Gastrocnemius medialis (tissue), 4 donors: ENCODE measurements around the gene IGFL1. TPM values are rescaled to one million over a fixed set of nuclear protein-coding genes. Genes with fewer than 3 reads are reported as not detected.
"Not testable (repeated sequence)": the region's sequence is repeated elsewhere in the genome, so short reads cannot be mapped to it uniquely, and the experiment has no call there.

ENCODE experiments used
- ATAC-seq, 2 donors: fragments of 150-250 bp; one replicate each; pipeline ENCODE4 v1.9.1; 2016
- DNase-seq, 2 donors: peaks; one replicate each; pipeline ENCODE4 v3.0.0-alpha.2; 2019
- H3K27ac ChIP-seq, 4 donors: fragments of 200-600 bp; sonication (generic); 1 replicate in 1 of 4; 2 replicates in 3 of 4; pipeline ENCODE4 v1.5.1; 2016 to 2018; ENCODE audit warnings: mild to moderate bottlenecking in 2 of 4, moderate library complexity in 1 of 4
- H3K27me3 ChIP-seq, 3 donors: fragments of 200-600 bp; sonication (generic) in 2 of 3; 1 replicate in 1 of 3; 2 replicates in 2 of 3; pipeline versions ENCODE4 v1.5.1 to v1.6.0; 2016 to 2019; ENCODE audit warnings: mild to moderate bottlenecking in 1 of 3, moderate library complexity in 1 of 3
- H3K36me3 ChIP-seq, 2 donors: fragments of 200-600 bp; sonication (generic) in 1 of 2; one replicate each; pipeline ENCODE4 v1.5.1; 2017 to 2018
- H3K4me1 ChIP-seq, 2 donors: fragments of 200-600 bp; sonication (generic) in 1 of 2; one replicate each; pipeline ENCODE4 v1.5.1; 2016 to 2017; ENCODE audit warnings: mild to moderate bottlenecking in 2 of 2
- H3K4me3 ChIP-seq, 4 donors: fragments of 200-600 bp; sonication (generic) in 3 of 4; 1 replicate in 1 of 4; 2 replicates in 3 of 4; pipeline ENCODE4 v1.5.1; 2016 to 2019; ENCODE audit warnings: mild to moderate bottlenecking in 2 of 4
- H3K9me3 ChIP-seq, 3 donors: fragments of 200-600 bp; sonication (generic) in 2 of 3; 1 replicate in 1 of 3; 2 replicates in 2 of 3; pipeline ENCODE4 v1.5.1; 2016 to 2019
- CTCF ChIP-seq, 5 experiments: fragments of 450-650 bp in 3 of 5; fragments of 200-600 bp in 2 of 5; sonication (generic) in 2 of 5; IDR thresholded peaks in 4 of 5; conservative IDR thresholded peaks in 1 of 5; 1 replicate in 4 of 5; 2 replicates in 1 of 5; pipeline ENCODE4 v1.5.1; 2016 to 2019; ENCODE audit warnings: antibody characterized with exemption in 5 of 5, mild to moderate bottlenecking in 3 of 5, moderate library complexity in 3 of 5
- POLR2A ChIP-seq, 2 donors: fragments of 450-650 bp; IDR thresholded peaks; one replicate each; pipeline ENCODE4 v1.6.1; 2017; ENCODE audit warnings: antibody characterized with exemption in 2 of 2, mild to moderate bottlenecking in 2 of 2, moderate library complexity in 2 of 2
- in situ Hi-C, 4 donors: fragments of 200-750 bp; cut with MboI; loops; one replicate each; pipeline versions ENCODE4 v1.15.0 to v1.8.0; 2017; ENCODE audit warnings: low sequenced_read_pairs in 4 of 4
- intact Hi-C: fragments of 100-400 bp; cut with DNase I; formaldehyde crosslinking; loops from one replicate; pipeline ENCODE4 v1.15.1; 2023; ENCODE audit warnings: low total_unique reads
- total RNA-seq, 4 donors: library from RNA; depleted of rRNA; stranded (reverse); fragments of >200 nt; gene quantifications; one replicate each; pipeline versions ENCODE4 v1.1.0 to v1.2.3, GENCODE V29; 2016

The IGFL1 gene
- total RNA-seq, 4 donors from 2014 or later: not detected

GRCh38 chr19:46206682-46207081 is 22.9 kb upstream of the IGFL1 start:
- peaks cover 17 to 24% of the 10 kb centered on the region in 2 donors for H3K4me1 ChIP-seq
- no peak overlapping the region for H3K27ac ChIP-seq
- no peak for TF ChIP-seq CTCF (IDR thresholded peaks at IDR 0.05 in 4 of 5, conservative IDR thresholded peaks at IDR 0.05 in 1 of 5)
- no peak for TF ChIP-seq POLR2A (IDR thresholded peaks at IDR 0.05)
- ATAC-seq (no peak), DNase-seq (no peak)
- H3K27me3 ChIP-seq: no peaks in the 10 kb centered on the region
- in situ Hi-C loops (no loop called here), intact Hi-C loops (no loop called here)
- H3K9me3 ChIP-seq: no peaks in the 10 kb centered on the region
- no peaks in the 10 kb centered on the region for H3K36me3 ChIP-seq
- no peak overlapping the region for H3K4me3 ChIP-seq

GRCh38 chr19:46207858-46208257 is 21.7 kb upstream of the IGFL1 start:
- ATAC-seq, H3K27ac ChIP-seq, DNase-seq, H3K4me3 ChIP-seq, H3K9me3 ChIP-seq, intact Hi-C loops, H3K36me3 ChIP-seq, H3K27me3 ChIP-seq, in situ Hi-C loops: not testable (repeated sequence)
- peaks cover 21 to 30% of the 10 kb centered on the region in 2 donors for H3K4me1 ChIP-seq

GRCh38 chr19:46209051-46209450 is 20.5 kb upstream of the IGFL1 start:
- Histone ChIP-seq H3K36me3 (no peaks in the 10 kb centered on the region), H3K4me1 (peaks cover 21 to 30% of the 10 kb centered on the region in 2 donors), H3K4me3 (no peak overlapping the region), H3K9me3 (no peaks in the 10 kb centered on the region), H3K27me3 (peaks cover 0 to 4% (median 0%) of the 10 kb centered on the region in 3 donors), H3K27ac (no peak overlapping the region)
- ATAC-seq: no peak
- no peak for DNase-seq
- intact Hi-C loops (no loop called here), in situ Hi-C loops (no loop called here)
- TF ChIP-seq POLR2A (IDR thresholded peaks at IDR 0.05) (no peak), CTCF (IDR thresholded peaks at IDR 0.05 in 4 of 5, conservative IDR thresholded peaks at IDR 0.05 in 1 of 5) (no peak)

- no peak overlapping the region for H3K4me3 ChIP-seq
- H3K4me1 ChIP-seq: peaks cover 21 to 30% of the 10 kb centered on the region in 2 donors
- in situ Hi-C loops (no loop called here), intact Hi-C loops (no loop called here)
- no peak overlapping the region for H3K27ac ChIP-seq
- DNase-seq (no peak), ATAC-seq (no peak)
- peaks cover 0 to 6% (median 0%) of the 10 kb centered on the region in 3 donors for H3K27me3 ChIP-seq
- TF ChIP-seq CTCF (IDR thresholded peaks at IDR 0.05 in 4 of 5, conservative IDR thresholded peaks at IDR 0.05 in 1 of 5) (no peak), POLR2A (IDR thresholded peaks at IDR 0.05) (no peak)
- no peaks in the 10 kb centered on the region for H3K9me3 ChIP-seq
- H3K36me3 ChIP-seq: no peaks in the 10 kb centered on the region
Measured at GRCh38 chr19:46209472-46209871, 20.1 kb upstream of the IGFL1 start.

- DNase-seq: no peak
- Histone ChIP-seq H3K27ac (peak overlapping the region in 1 of 4 donors; percentile 56), H3K4me3 (no peak overlapping the region), H3K9me3 (no peaks in the 10 kb centered on the region), H3K36me3 (no peaks in the 10 kb centered on the region), H3K27me3 (peaks cover 0 to 6% (median 0%) of the 10 kb centered on the region in 3 donors), H3K4me1 (peaks cover 21 to 29% of the 10 kb centered on the region in 2 donors)
- in situ Hi-C loops (no loop called here), intact Hi-C loops (no loop called here)
- ATAC-seq: no peak
- no peak for TF ChIP-seq POLR2A (IDR thresholded peaks at IDR 0.05)
- TF ChIP-seq CTCF (IDR thresholded peaks at IDR 0.05 in 4 of 5, conservative IDR thresholded peaks at IDR 0.05 in 1 of 5): no peak
Measured at GRCh38 chr19:46210669-46211068, 18.9 kb upstream of the IGFL1 start.
